Esophagus muscularis mucosa (tissue), 4 donors: ENCODE data around the gene TTYH3. TPM values are rescaled to one million over a fixed set of nuclear protein-coding genes. Genes with fewer than 3 reads are reported as not detected.

Experiments
- DNase-seq: peaks from one replicate; pipeline ENCODE4 v3.0.0-alpha.2; 2017; ENCODE audit errors: extremely low spot score
- H3K27ac ChIP-seq, 4 donors: fragments of 200-600 bp; sonication (generic); replicated peaks in 1 of 4; 1 replicate in 3 of 4; 2 replicates in 1 of 4; pipeline ENCODE4 v1.5.1; 2016 to 2019; ENCODE audit warnings: mild to moderate bottlenecking in 1 of 4
- H3K27me3 ChIP-seq, 4 donors: fragments of 200-600 bp; sonication (generic); one replicate each; pipeline versions ENCODE4 v1.5.1 to v1.6.0; 2016 to 2019
- H3K36me3 ChIP-seq, 4 donors: fragments of 200-600 bp; sonication (generic); one replicate each; pipeline ENCODE4 v1.5.1; 2016 to 2019
- H3K4me1 ChIP-seq, 4 donors: fragments of 200-600 bp; sonication (generic); one replicate each; pipeline ENCODE4 v1.5.1; 2016 to 2019
- H3K4me3 ChIP-seq, 4 donors: fragments of 200-600 bp; sonication (generic); 1 replicate in 2 of 4; 2 replicates in 2 of 4; pipeline ENCODE4 v1.5.1; 2016 to 2019; ENCODE audit warnings: mild to moderate bottlenecking in 4 of 4, moderate library complexity in 1 of 4
- H3K9me3 ChIP-seq, 4 donors: fragments of 200-600 bp; sonication (generic); 1 replicate in 3 of 4; 2 replicates in 1 of 4; pipeline ENCODE4 v1.5.1; 2016 to 2019
- EP300 ChIP-seq: sonication (generic); formaldehyde crosslinking; IDR thresholded peaks from one replicate; pipeline ENCODE4 v1.6.1; 2017; ENCODE audit warnings: antibody characterized with exemption
- POLR2A ChIP-seq: fragments of 450-650 bp; IDR thresholded peaks from one replicate; pipeline ENCODE4 v1.6.1; 2017; ENCODE audit warnings: antibody characterized with exemption, moderate library complexity, mild to moderate bottlenecking, low read depth
- POLR2AphosphoS5 ChIP-seq, 2 donors: sonication (generic); formaldehyde crosslinking; IDR thresholded peaks; one replicate each; pipeline ENCODE4 v1.6.1; 2017; ENCODE audit warnings: antibody characterized with exemption in 2 of 2
- WGBS: methylation state at CpG from one replicate; pipeline ENCODE4 v1.1.5; 2018; 5-methylcytosine and 5-hydroxymethylcytosine counted together
- intact Hi-C: fragments of 100-400 bp; cut with DNase I; formaldehyde crosslinking; loops from one replicate; pipeline ENCODE4 v1.15.1; 2023
- total RNA-seq, 4 donors: library from RNA; depleted of rRNA; stranded (reverse); fragments of >200 nt; gene quantifications; one replicate each; pipeline versions ENCODE4 v1.1.0 to v1.2.1, GENCODE V29; 2016
- TF ChIP-seq, protein P1 (sequence below), 3 experiments: fragments of 200-600 bp in 2 of 3; fragments of 450-650 bp in 1 of 3; sonication (generic) in 2 of 3; IDR thresholded peaks; one replicate each; pipeline ENCODE4 v1.5.1; 2017 to 2019; ENCODE audit warnings: antibody characterized with exemption in 3 of 3, mild to moderate bottlenecking in 2 of 3, moderate library complexity in 1 of 3

The TTYH3 gene
- total RNA-seq, 4 donors from 2014 or later, result 17.4 to 25.7 (median 20.2) TPM

DNA sequence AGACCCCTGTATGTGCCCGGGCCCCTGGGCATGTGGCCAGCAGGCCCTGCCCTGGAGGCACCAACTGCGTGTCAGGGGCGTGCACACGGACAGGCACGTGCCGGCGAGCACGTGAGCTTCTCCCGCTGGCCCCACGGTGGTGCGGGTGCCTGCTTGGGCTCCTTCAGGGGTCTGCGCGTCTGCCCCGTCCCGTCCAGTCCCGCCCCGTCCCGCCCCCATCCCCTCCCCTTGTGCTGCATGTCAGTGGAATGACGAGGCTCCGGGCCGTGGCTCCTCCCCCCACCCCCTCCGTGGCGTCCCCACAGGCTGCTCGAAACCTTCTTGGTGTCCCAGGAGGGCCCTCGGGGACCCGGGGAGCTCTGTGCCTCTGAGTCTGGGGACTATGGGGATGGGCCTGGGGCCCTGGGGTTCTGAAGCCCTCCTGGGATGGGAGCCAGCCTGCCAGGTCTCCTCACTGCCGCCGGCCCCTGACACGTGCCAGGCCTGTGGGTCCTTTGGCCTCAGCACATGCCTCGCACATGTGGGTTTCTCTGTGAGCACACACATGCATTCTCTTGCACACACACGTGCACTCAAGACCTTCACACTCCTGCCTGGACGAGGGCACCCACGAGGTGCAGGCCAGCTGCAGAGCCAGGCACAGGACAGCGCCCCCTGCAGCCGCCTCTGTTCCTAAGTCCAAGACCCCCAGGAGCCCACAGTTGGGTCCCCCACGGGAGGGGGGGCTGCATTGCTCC is 28.7 kb downstream of the TTYH3 start:
- Histone ChIP-seq H3K36me3 (peaks cover 0 to 64% (median 52%) of the 10 kb centered on the region in 4 donors), H3K4me1 (peaks cover 16 to 25% (median 17%) of the 10 kb centered on the region in 4 donors), H3K4me3 (no peak overlapping the region), H3K9me3 (no peaks in the 10 kb centered on the region), H3K27me3 (no peaks in the 10 kb centered on the region), H3K27ac (no peak overlapping the region)
- WGBS, result 82% methylated on average over 10 of the region's 36 CpGs
- intact Hi-C loops, result no loop called here
- TF ChIP-seq EP300 (no peak), POLR2A (no peak), POLR2AphosphoS5 (IDR thresholded peaks at IDR 0.05) (no peak)
- TF ChIP-seq, protein P1, sequence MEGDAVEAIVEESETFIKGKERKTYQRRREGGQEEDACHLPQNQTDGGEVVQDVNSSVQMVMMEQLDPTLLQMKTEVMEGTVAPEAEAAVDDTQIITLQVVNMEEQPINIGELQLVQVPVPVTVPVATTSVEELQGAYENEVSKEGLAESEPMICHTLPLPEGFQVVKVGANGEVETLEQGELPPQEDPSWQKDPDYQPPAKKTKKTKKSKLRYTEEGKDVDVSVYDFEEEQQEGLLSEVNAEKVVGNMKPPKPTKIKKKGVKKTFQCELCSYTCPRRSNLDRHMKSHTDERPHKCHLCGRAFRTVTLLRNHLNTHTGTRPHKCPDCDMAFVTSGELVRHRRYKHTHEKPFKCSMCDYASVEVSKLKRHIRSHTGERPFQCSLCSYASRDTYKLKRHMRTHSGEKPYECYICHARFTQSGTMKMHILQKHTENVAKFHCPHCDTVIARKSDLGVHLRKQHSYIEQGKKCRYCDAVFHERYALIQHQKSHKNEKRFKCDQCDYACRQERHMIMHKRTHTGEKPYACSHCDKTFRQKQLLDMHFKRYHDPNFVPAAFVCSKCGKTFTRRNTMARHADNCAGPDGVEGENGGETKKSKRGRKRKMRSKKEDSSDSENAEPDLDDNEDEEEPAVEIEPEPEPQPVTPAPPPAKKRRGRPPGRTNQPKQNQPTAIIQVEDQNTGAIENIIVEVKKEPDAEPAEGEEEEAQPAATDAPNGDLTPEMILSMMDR (IDR thresholded peaks at IDR 0.05), result peak in 1 of 3 experiments; percentile 4
- DNase-seq, result no peak

DNA sequence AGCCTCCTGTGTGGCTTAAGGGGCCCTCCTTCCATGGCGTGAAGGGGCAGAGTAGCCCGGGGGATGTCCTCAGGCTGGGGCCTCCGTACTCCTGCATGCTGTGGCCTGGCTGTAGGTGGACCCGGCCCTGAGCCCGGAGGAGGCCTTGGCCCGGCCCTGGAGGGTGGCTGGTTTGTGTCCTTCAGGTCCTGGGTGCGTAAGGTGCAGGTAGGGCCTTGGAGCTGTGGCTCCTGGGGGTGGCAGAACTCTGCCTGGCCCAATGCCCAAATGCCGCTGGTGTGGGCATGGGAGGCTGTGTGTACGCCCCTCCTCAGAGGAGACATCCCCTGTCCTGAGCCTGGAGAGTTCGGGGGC is 29.3 kb downstream of the TTYH3 start:
- TF ChIP-seq EP300 (no peak), POLR2AphosphoS5 (IDR thresholded peaks at IDR 0.05) (no peak)
- TF ChIP-seq, protein P1 (IDR thresholded peaks at IDR 0.05), result no peak
- DNase-seq, result no peak
- intact Hi-C loops, result no loop called here
- H3K4me3 ChIP-seq, result no peak overlapping the region
- no peaks in the 10 kb centered on the region for H3K9me3 ChIP-seq
- no peaks in the 10 kb centered on the region for H3K27me3 ChIP-seq
- H3K4me1 ChIP-seq, result peaks cover 16 to 29% (median 17%) of the 10 kb centered on the region in 4 donors
- H3K36me3 ChIP-seq, result peaks cover 0 to 60% (median 48%) of the 10 kb centered on the region in 4 donors
- H3K27ac ChIP-seq, result no peak overlapping the region
- 89% methylated on average over 7 of the region's 10 CpGs for WGBS

DNA sequence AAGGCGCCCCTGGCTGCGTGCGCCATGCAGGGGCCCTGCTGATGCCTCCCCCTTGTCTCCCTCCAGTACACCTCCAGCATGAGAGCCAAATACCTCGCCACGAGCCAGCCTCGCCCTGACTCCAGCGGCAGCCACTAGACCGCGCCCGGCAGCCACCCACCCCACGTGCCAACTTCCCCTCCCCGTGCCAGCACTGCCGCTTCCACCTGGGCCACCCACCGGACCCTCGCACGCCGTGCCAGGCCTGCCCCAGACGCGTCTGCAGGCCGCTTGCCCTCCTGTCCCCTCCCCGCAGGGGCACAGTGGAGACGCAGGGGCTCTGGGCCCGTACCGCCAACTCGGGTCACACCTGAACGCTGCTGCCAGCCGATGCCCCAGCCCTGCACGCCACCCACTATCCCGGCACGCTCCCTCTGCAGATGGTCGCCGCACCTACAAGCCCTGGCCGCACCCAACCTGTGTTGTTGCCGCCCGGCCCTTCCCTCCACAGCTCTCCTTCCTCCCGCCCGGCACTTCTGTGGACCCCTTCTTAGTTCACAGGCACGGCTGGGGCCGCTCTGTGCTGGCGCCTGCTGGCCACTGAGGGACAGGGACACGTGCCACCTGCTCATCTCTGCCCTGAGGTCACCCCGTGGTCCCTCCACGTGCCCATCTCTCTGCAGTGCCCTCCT is 30.0 kb downstream of the TTYH3 start:
- 90% methylated on average over 41 of the region's 43 CpGs for WGBS
- Histone ChIP-seq H3K27ac (no peak overlapping the region), H3K4me1 (peaks cover 16 to 31% (median 17%) of the 10 kb centered on the region in 4 donors), H3K4me3 (no peak overlapping the region), H3K27me3 (no peaks in the 10 kb centered on the region), H3K9me3 (no peaks in the 10 kb centered on the region), H3K36me3 (peaks cover 0 to 53% (median 41%) of the 10 kb centered on the region in 4 donors)
- intact Hi-C loops, result no loop called here
- TF ChIP-seq, protein P1 (IDR thresholded peaks at IDR 0.05), result no peak
- TF ChIP-seq EP300 (no peak), POLR2A (no peak), POLR2AphosphoS5 (IDR thresholded peaks at IDR 0.05) (no peak)
- no peak for DNase-seq

DNA sequence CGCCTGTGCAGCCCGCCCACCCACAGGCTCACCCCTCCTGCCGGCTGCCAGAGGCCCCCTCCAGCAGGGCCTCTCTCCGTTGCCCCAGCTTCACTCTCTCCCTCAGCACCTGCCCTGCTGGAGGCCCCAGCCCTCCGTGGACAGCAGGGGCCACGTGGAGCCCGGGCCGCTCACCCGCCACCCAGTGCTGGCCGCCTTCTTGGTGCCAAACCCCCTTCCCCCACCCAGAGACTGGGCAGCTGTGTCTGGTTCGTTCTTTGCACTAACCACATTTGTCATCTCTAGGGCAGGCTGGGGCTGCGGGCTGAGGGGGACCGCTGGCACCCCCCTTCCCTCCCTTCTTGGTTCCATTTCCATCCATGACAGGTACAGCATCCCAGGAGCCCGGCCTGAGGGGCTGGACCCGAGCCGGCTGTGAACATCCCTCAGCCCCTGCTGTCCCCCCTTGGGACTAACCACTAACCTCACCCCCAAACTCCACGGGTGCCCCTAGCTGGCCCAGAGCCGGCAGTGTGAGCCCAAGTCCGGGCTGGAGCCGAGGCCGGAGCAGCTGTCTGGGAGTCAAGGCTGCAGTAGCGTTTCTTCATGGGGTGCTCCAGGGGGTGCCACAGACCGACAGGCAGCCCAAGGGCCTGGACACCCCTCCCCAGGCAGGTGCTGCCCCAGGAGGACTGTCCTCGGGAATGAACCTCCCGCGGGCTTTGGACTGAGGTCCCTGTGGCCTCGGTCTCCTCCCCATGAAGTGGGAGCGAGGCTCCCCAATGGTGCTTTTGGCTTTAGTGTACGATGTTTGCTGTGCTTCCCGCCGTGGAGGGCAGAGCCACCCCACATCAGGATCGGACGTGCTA is 30.7 kb downstream of the TTYH3 start:
- Histone ChIP-seq H3K36me3 (peaks cover 0 to 48% (median 35%) of the 10 kb centered on the region in 4 donors), H3K27ac (peak overlapping the region in 1 of 4 donors; percentile 48), H3K9me3 (peaks cover 0 to 4% (median 0%) of the 10 kb centered on the region in 4 donors), H3K4me3 (no peak overlapping the region), H3K27me3 (no peaks in the 10 kb centered on the region), H3K4me1 (peaks cover 16 to 31% (median 17%) of the 10 kb centered on the region in 4 donors)
- DNase-seq, result no peak
- intact Hi-C loops, result no loop called here
- 78% methylated on average over 22 of the region's 33 CpGs for WGBS
- TF ChIP-seq POLR2A (no peak), EP300 (no peak), POLR2AphosphoS5 (IDR thresholded peaks at IDR 0.05) (no peak)
- TF ChIP-seq, protein P1 (IDR thresholded peaks at IDR 0.05), result no peak
